Activated T-cell treated with anti-CD3 and anti-CD28 coated beads, Interleukin-2, amount 50 U/mL, for 72 hours (primary cell): Measurements from ENCODE around the gene NTRK3. TPM values are rescaled to one million over a fixed set of nuclear protein-coding genes. Genes with fewer than 3 reads are reported as not detected.

Experiments used
- ATAC-seq, 2 donors: fragments of 150-1000 bp; cut with Tn5 transposase; replicated peaks in 1 of 2; 2 replicates each; pipeline ENCODE4 v1.10.0; 2021; ENCODE audit warnings: moderate library complexity in 2 of 2, mild to moderate bottlenecking in 1 of 2
- DNase-seq, 2 donors: peaks; one replicate each; pipeline ENCODE4 v3.0.0; 2021 to 2022; ENCODE audit warnings: mixed read lengths in 1 of 2
- H3K27ac Mint-ChIP-seq: one replicate; pipeline ENCODE4 v1.8.0; 2022; ENCODE audit warnings: mild to moderate bottlenecking, moderate library complexity, mixed read lengths
- H3K27me3 Mint-ChIP-seq: one replicate; pipeline ENCODE4 v1.8.0; 2022; ENCODE audit warnings: low read depth, mixed read lengths
- H3K36me3 Mint-ChIP-seq, 2 donors: one replicate each; pipeline ENCODE4 v1.8.0; 2022; ENCODE audit warnings: mixed read lengths in 2 of 2, mild to moderate bottlenecking in 1 of 2; ENCODE audit not compliant: insufficient read depth in 2 of 2
- H3K4me1 Mint-ChIP-seq: one replicate; pipeline ENCODE4 v1.8.0; 2022; ENCODE audit warnings: low read depth, mixed read lengths
- H3K4me3 Mint-ChIP-seq, 2 donors: one replicate each; pipeline ENCODE4 v1.8.0; 2022; ENCODE audit warnings: mild to moderate bottlenecking in 2 of 2, mixed read lengths in 2 of 2, moderate library complexity in 2 of 2
- H3K9me3 Mint-ChIP-seq, 2 donors: one replicate each; pipeline ENCODE4 v1.8.0; 2022; ENCODE audit warnings: mixed read lengths in 2 of 2
- total RNA-seq, 2 donors: library from RNA; stranded (reverse); gene quantifications; one replicate each; pipeline ENCODE4 v1.2.3, GENCODE V29; 2022

The NTRK3 gene
- total RNA-seq, 2 donors from 2014 or later = 4.2 to 8.9 TPM

DNA sequence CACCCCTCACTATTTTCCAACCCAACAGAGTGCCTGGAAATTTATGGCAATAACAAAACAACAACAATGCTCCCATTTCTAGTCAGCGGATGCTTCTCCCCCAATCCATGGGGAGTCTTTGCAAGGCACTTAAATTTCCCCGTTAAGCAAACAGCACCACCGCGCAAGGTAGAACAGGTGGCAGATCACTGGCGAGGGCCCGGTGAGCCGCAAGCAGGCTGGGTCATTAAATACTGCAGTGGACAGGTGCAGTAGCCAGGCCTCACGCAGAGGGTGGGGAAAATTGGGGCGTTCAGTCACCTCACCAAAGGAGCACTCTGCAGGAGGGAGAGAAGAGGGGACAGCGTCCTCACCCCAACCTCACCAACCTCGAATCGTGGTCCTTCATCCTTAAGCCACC lies 147.5 kb downstream of the NTRK3 start:
- Mint-ChIP-seq H3K36me3 (no peaks in the 10 kb centered on the region), H3K27me3 (no peaks in the 10 kb centered on the region), H3K4me1 (no peaks in the 10 kb centered on the region), H3K27ac (no peak overlapping the region), H3K9me3 (no peaks in the 10 kb centered on the region), H3K4me3 (no peak overlapping the region)
- DNase-seq (no peak), ATAC-seq (no peak)

DNA sequence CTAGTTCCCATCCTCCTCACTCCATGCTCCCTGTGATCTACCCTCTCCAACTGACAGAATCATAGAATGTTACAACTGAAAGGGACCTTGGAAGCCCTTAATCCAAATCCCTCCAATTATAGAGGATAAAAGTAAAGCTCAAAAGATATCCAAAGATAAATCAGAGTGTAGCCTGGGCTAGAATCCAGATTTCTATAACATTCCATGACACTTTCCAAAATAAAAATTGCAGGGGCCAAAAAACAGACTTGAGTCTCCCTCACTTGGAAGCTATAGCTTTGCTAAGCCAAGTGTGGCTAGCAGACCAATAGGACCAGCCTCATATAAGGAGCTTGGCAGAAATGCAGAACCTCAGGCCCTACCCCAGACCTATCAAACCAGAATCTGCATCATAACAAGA lies 148.1 kb downstream of the NTRK3 start:
- Mint-ChIP-seq H3K36me3 (no peaks in the 10 kb centered on the region), H3K4me3 (no peak overlapping the region), H3K27ac (no peak overlapping the region), H3K9me3 (no peaks in the 10 kb centered on the region), H3K27me3 (no peaks in the 10 kb centered on the region), H3K4me1 (no peaks in the 10 kb centered on the region)
- no peak for ATAC-seq
- no peak for DNase-seq

DNA sequence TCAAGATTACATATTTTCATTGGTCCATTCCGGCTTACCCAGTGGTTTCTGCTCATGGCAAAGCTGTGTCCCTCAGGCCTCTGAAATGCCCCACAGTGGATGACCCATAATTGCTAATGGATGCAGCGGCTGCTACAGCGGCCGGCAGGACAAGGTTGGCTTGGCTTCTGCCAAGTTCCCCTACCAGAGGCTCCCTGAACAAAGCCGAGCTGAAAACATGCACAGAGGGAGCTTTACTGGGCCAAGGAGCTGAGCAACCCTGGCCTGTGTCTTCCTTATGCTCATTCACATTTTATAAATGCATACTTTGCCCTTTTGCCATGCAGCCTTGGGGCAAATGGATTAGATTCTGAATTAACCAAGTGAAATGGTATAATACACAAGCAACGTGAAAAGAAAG lies 150.5 kb downstream of the NTRK3 start:
- Mint-ChIP-seq H3K27ac (no peak overlapping the region), H3K9me3 (no peaks in the 10 kb centered on the region), H3K27me3 (no peaks in the 10 kb centered on the region), H3K36me3 (no peaks in the 10 kb centered on the region), H3K4me1 (no peaks in the 10 kb centered on the region), H3K4me3 (no peak overlapping the region)
- no peak for DNase-seq
- no peak for ATAC-seq

DNA sequence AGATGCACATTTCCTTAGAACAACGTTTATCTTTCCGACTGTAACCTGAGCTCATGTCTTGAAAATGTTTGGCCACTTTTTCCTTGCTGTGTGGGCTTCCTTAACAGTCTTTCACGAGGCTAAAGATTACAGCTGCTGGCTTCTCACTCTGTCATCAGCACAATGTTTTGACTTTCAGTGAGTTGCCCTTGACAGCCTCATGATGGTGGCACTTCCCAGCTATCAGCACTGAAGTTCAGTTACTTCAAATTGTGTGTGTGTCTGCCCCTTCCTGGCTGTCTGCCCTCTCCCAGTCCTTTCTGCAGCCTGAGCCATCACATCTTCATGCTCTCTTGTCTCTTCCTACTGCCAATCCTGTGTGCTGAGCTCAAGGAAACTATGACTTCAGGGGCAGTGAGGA lies 152.2 kb downstream of the NTRK3 start:
- Mint-ChIP-seq H3K27me3 (no peaks in the 10 kb centered on the region), H3K4me3 (no peak overlapping the region), H3K27ac (no peak overlapping the region), H3K9me3 (no peaks in the 10 kb centered on the region), H3K4me1 (no peaks in the 10 kb centered on the region), H3K36me3 (no peaks in the 10 kb centered on the region)
- no peak for ATAC-seq
- DNase-seq = no peak

DNA sequence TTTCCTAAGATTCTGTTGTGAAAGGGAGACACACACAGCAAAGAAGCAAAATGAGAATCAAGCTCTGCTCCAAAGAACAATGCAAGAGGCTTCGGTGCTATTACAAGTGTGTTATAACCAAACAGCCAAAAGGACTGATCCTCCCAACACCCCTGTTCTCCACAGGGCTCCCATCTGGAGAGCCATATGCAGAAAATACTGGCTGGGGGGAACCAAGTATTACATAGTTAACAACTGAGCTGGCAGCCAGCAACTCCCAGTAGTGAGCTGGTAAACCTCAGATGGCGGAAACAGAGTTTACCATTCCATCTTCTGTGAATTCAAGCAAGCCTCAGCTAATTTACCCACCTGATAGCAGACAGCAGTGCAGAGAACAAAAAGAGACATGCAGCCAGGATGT lies 156.4 kb downstream of the NTRK3 start:
- no peak for DNase-seq
- Mint-ChIP-seq H3K36me3 (no peaks in the 10 kb centered on the region), H3K4me3 (no peak overlapping the region), H3K27ac (no peak overlapping the region), H3K4me1 (no peaks in the 10 kb centered on the region), H3K9me3 (no peaks in the 10 kb centered on the region), H3K27me3 (no peaks in the 10 kb centered on the region)
- ATAC-seq = no peak

DNA sequence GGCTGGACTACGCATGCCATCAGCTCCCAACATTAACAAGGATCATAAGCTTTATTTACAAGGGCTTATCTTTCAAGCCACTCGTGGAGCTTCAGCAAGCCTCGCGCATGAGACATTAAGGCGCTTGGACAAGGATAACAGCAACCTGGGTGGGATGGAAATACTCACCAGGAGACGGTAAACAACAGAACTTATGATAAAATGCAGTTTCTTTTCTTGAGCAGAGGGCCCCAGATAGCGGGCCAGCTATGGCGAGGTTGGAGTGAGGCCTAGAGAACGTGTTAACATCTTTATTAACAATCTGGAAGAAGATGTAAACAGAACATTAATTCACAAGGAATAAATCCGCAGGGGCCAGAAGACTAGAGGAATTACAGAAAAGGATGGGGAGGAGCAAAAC lies 158.2 kb downstream of the NTRK3 start:
- no peaks in the 10 kb centered on the region for H3K36me3 Mint-ChIP-seq
- no peaks in the 10 kb centered on the region for H3K27me3 Mint-ChIP-seq
- H3K4me3 Mint-ChIP-seq = no peak overlapping the region
- H3K27ac Mint-ChIP-seq = no peak overlapping the region
- H3K4me1 Mint-ChIP-seq = no peaks in the 10 kb centered on the region
- no peak for ATAC-seq
- H3K9me3 Mint-ChIP-seq = no peaks in the 10 kb centered on the region
- DNase-seq = no peak

DNA sequence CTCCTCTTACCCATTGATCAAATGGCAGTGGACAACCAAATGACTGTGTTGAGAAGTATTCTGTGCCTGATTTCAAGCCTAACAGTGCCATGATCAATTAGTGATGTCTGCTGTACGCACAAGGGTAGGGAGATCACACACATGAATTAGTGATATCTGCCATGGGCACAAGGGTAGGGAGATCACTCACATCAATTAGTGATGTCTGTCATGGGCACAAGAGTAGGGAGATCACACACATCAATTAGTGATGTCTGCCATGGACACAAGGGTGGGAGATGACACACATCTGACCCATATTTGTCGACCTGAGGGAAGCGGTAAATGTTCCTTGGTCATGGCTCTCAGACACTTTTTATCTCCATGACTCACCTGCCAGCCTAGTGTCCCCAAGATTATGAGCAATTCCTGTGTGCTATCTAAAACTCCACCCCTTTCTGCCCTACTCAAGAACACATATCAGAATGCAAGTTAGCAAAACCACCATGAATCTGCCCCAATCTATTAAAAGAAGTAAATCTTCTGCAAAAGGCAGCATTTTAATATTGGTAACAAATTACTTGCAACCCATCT lies 165.0 kb downstream of the NTRK3 start:
- Mint-ChIP-seq H3K4me3 (no peak overlapping the region), H3K27ac (no peak overlapping the region), H3K27me3 (no peaks in the 10 kb centered on the region), H3K4me1 (no peaks in the 10 kb centered on the region), H3K9me3 (peaks cover 0 to 2% of the 10 kb centered on the region in 2 donors), H3K36me3 (no peaks in the 10 kb centered on the region)
- ATAC-seq = no peak
- DNase-seq = no peak

DNA sequence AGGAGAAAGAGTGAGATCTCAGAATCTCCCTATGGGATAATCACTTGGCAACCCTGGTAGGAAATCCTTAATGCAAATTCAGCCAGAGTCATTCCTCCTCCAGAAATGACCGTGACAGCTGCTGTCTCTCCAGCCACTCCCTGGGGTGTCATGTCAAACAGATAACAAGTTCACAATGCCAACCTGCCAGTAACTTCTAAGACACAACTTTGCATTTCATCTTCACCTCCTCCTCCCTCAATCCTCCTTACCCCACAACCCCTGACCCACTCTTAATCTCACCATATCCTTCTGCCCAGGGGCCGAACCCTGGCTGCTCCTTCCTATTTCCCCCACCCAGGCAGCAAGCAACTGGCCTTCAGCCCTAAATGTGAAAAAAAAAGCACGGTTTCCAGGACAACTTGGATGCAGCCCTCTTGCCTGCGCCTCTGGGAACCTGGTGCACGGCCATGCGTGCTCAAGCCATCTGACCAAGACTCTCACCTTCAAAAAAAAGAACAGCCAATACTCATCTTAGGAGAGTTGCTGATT lies 166.0 kb downstream of the NTRK3 start:
- DNase-seq = no peak
- no peaks in the 10 kb centered on the region for H3K27me3 Mint-ChIP-seq
- no peaks in the 10 kb centered on the region for H3K4me1 Mint-ChIP-seq
- H3K4me3 Mint-ChIP-seq = no peak overlapping the region
- peaks cover 0 to 2% of the 10 kb centered on the region in 2 donors for H3K9me3 Mint-ChIP-seq
- no peaks in the 10 kb centered on the region for H3K36me3 Mint-ChIP-seq
- no peak for ATAC-seq
- no peak overlapping the region for H3K27ac Mint-ChIP-seq

DNA sequence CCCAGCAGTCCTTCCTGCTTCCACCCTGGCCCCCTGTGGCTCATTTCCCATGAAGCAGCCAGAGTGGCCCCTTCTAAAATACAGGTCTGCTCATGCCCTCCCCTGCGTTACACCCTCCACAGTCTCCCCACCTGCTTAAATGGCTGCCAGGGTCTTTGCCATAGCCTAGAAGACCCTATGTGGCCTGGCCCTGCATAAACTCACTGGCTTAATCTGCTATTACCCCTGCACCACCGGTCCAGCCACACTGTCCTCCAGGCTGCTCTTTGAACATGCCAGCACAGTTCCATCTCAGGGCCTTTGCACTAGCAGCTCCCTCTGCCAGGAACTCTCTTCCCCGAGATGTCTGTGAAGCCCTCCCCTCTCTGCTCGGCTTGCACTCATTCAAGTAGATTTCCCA lies 166.8 kb downstream of the NTRK3 start:
- ATAC-seq (no peak), DNase-seq (no peak)
- Mint-ChIP-seq H3K4me3 (no peak overlapping the region), H3K4me1 (no peaks in the 10 kb centered on the region), H3K36me3 (no peaks in the 10 kb centered on the region), H3K27ac (no peak overlapping the region), H3K27me3 (no peaks in the 10 kb centered on the region), H3K9me3 (peaks cover 0 to 2% of the 10 kb centered on the region in 2 donors)

DNA sequence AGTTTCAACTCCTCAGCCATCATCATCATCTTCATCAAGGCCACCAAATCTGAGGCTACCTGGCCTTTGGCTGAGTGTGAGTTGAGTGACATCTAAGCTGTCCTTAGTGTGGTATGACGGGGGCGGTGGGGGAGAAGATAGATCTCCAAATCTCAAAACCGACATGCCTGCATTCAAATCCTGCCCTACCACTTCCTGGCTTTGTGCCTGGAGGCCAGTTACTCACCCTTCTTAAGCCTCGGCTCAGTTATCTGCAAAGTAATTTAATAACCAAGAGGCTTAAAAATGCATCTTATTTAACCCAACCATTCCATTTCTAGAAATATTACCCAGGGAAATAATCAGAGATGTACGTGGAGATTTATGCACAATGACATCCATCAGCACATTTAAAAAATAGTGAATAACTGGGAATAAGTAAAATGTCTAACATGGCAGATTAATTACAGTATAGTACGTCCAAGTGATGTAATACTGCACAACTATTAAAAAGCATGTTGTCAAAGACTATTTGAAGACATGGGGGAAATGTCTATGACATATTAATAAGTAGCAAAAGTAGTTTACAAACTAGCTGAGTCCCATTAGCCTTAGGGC lies 167.4 kb downstream of the NTRK3 start:
- H3K9me3 Mint-ChIP-seq = peaks cover 0 to 2% of the 10 kb centered on the region in 2 donors
- no peak for ATAC-seq
- no peak for DNase-seq
- H3K27me3 Mint-ChIP-seq = no peaks in the 10 kb centered on the region
- no peaks in the 10 kb centered on the region for H3K36me3 Mint-ChIP-seq
- H3K4me1 Mint-ChIP-seq = no peaks in the 10 kb centered on the region
- H3K4me3 Mint-ChIP-seq = no peak overlapping the region
- H3K27ac Mint-ChIP-seq = no peak overlapping the region

DNA sequence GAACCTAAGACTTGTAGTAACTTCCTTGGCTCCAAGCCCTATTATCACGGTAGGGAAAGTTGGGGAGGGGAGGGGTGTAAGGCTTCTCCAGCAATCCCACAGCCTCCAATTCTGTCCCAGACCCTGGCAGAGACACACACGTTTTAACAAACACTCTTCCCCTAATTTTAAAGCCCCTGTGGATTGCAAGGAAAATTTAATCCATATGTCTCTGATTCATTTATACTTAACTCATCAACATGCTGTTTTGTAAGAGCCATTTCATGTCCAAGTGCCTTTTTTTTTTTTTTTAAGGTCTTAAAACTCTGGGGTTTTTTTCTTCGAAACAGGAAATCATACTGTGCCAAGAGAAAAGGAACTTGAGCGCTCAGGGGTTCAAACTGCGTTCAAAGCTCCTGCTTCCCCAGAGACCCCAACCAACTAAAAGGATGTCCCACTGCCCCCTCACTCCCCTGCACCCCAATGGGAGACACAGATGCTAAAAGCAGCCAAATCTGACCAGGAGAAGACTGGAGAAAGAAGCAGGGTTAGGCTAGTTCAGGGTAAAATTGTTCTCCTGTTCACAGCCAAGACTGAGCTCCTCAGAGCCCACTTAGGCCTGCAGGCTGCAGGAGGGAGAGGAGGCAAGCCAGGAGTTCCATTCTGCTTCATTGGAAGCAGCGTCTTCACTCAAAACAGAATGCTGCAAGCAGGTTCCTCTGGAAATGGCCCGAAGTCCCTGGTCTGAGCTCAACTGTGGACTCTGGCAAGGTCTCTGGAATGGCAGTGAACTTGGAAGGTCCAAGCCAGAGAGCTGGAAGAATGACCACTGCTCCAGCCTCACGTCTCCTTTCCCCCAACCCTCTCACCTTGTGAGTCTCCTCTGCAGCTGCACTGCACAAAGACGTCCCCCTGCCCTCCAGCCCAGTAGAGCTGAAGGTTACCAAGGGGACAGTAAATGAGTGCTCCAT lies 172.5 kb downstream of the NTRK3 start:
- ATAC-seq = no peak
- H3K27me3 Mint-ChIP-seq = no peaks in the 10 kb centered on the region

DNA sequence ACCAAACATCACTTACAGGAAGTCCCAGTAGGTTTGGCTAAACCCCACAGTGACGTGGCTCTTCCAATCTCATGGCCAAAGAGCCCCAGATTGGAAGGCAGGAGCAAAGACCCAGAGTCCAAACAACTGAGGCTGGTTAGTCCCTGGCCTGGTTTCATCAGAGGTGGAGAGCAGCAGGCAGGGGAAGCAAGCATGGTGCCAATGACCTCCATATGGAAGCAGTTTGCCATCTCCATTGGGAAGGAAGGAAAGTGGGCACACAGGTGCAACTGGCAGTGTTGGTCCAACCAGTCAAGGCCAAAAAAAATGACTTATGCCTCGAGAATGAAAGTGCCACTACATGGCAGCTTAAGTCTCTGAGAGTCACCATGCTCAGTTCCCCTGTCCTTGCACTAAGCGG lies 175.9 kb downstream of the NTRK3 start:
- no peaks in the 10 kb centered on the region for H3K4me1 Mint-ChIP-seq
- H3K4me3 Mint-ChIP-seq = no peak overlapping the region
- no peaks in the 10 kb centered on the region for H3K9me3 Mint-ChIP-seq
- DNase-seq = no peak
- H3K27ac Mint-ChIP-seq = no peak overlapping the region
- no peaks in the 10 kb centered on the region for H3K27me3 Mint-ChIP-seq
- ATAC-seq = no peak
- no peaks in the 10 kb centered on the region for H3K36me3 Mint-ChIP-seq

More for the DNA sequence above, 172.5 kb downstream of the NTRK3 start:
- no peak for DNase-seq
- H3K27ac Mint-ChIP-seq = no peak overlapping the region
- no peaks in the 10 kb centered on the region for H3K36me3 Mint-ChIP-seq
- H3K4me1 Mint-ChIP-seq = no peaks in the 10 kb centered on the region
- H3K9me3 Mint-ChIP-seq = no peaks in the 10 kb centered on the region
- H3K4me3 Mint-ChIP-seq = no peak overlapping the region

DNA sequence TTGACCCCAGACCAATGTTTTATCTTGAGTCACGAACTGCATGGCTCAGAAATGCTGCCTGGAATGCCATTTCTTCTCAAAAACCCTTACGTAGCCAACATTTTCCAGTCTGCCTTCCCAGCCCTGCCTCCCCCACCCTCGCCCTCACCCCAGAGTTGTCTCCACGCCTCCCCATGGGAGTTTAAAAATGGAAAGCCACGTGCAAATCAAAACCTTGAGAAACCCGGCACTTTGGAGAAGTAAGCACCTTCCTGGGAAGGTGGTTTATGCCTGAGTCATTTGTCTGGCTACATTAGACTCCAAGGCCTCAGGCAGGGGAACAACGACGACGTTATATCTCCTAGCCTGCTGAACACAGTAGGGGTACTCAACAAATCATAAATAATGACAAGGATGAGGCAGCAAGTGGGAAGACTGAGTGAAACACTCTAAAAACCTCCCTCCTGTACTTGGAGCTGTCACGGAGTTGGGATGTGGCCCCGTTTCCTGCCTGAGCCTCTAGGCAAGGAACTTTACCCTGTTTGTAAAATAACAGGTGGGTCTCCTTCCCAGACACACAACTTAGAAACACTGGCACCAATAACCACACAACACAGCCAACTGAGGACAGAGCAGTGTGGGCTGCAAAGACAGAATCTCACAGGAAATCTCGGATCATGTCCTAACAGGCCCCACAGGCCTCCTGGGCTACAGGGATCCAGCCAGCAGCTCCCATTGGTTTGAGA lies 179.1 kb downstream of the NTRK3 start:
- no peaks in the 10 kb centered on the region for H3K4me1 Mint-ChIP-seq

More for the DNA sequence above, 179.1 kb downstream of the NTRK3 start:
- H3K27ac Mint-ChIP-seq = no peak overlapping the region
- no peak for DNase-seq
- ATAC-seq = no peak
- H3K4me3 Mint-ChIP-seq = no peak overlapping the region
- no peaks in the 10 kb centered on the region for H3K9me3 Mint-ChIP-seq
- H3K36me3 Mint-ChIP-seq = no peaks in the 10 kb centered on the region
- no peaks in the 10 kb centered on the region for H3K27me3 Mint-ChIP-seq
